Activated CD4-positive, alpha-beta T cell treated with anti-CD3 and anti-CD28 coated beads for 36 hours (primary cell): ENCODE results near the gene CFAP119. TPM values are rescaled to one million over a fixed set of nuclear protein-coding genes. Genes with fewer than 3 reads are reported as not detected.

ENCODE experiments used
- total RNA-seq, 2 experiments: library from RNA; stranded (reverse); gene quantifications; one replicate each; pipeline ENCODE4 v1.2.3, GENCODE V29; 2021

Gene CFAP119
- total RNA-seq, 2 experiments from 2014 or later: 1.7 to 3.1 TPM

Other genes with a start within 250 kb of the CFAP119 start
- gene ZNF768, start 235.5 kb downstream of the CFAP119 start, total RNA-seq: 10 to 100 TPM in 1 of 2 experiments, 1 to 10 TPM in 1; 8.9 to 11.1 TPM
- 1 to 10 TPM; 6.3 to 8.0 TPM for gene ZNF747, start 227.2 kb downstream of the CFAP119 start, total RNA-seq
- 10 to 100 TPM in 1 of 2 experiments, 1 to 10 TPM in 1; 8.0 to 11.2 TPM for gene ZNF764, start 203.7 kb downstream of the CFAP119 start, total RNA-seq
- 1 to 10 TPM; 7.1 to 9.1 TPM for gene ZNF688, start 190.3 kb downstream of the CFAP119 start, total RNA-seq
- 10 to 100 TPM in 1 of 2 experiments, 1 to 10 TPM in 1; 9.2 to 10.8 TPM for gene ZNF785, start 176.4 kb downstream of the CFAP119 start, total RNA-seq
- 10 to 100 TPM in 1 of 2 experiments, 1 to 10 TPM in 1; 9.0 to 10.7 TPM for gene ZNF689, start 151.7 kb downstream of the CFAP119 start, total RNA-seq
- 10 to 100 TPM; 76.8 to 77.8 TPM for gene PRR14, start 111.1 kb downstream of the CFAP119 start, total RNA-seq
- 100 to 1,000 TPM in 1 of 2 experiments, 10 to 100 TPM in 1; 84.7 to 111 TPM for gene FBRS, start 103.6 kb downstream of the CFAP119 start, total RNA-seq
- 10 to 100 TPM; 58.7 to 69.5 TPM for gene SRCAP, start 62.9 kb downstream of the CFAP119 start, total RNA-seq
- gene PHKG2, start 13.6 kb downstream of the CFAP119 start, total RNA-seq: 10 to 100 TPM; 21.8 to 26.0 TPM
- 10 to 100 TPM; 72.3 to 85.5 TPM for gene RNF40, start 260 bp upstream of the CFAP119 start, total RNA-seq
- 1 to 10 TPM; 3.4 to 3.7 TPM for gene ZNF629, start 25.1 kb upstream of the CFAP119 start, total RNA-seq
- 10 to 100 TPM; 19.5 to 20.4 TPM for gene BCL7C, start 132.0 kb upstream of the CFAP119 start, total RNA-seq
- gene CTF1, start 134.6 kb upstream of the CFAP119 start, total RNA-seq: under 1 TPM; 0.18 TPM
- gene FBXL19, start 161.5 kb upstream of the CFAP119 start, total RNA-seq: 10 to 100 TPM; 23.7 to 31.4 TPM
- gene ORAI3, start 187.0 kb upstream of the CFAP119 start, total RNA-seq: 1 to 10 TPM; 6.9 to 7.9 TPM
- gene SETD1A, start 195.7 kb upstream of the CFAP119 start, total RNA-seq: 10 to 100 TPM; 18.5 to 21.7 TPM
- 1 to 10 TPM; 1.6 to 2.2 TPM for gene HSD3B7, start 223.1 kb upstream of the CFAP119 start, total RNA-seq
- 1 to 10 TPM; 1.3 to 1.5 TPM for gene STX1B, start 248.6 kb upstream of the CFAP119 start, total RNA-seq